Stimulated activated CD8-positive, alpha-beta memory T cell treated with anti-CD3 and anti-CD28 coated beads, Interleukin-12 subunit alpha, Interleukin-12 subunit beta, amount 100 ng/mL, for 24 hours (primary cell): Measurements from ENCODE around the gene ASTN2.

Source experiments
- DNase-seq: peaks from one replicate; pipeline ENCODE4 v3.0.0-alpha.2; 2020; ENCODE audit errors: extremely low read depth

The ASTN2 gene

DNA sequence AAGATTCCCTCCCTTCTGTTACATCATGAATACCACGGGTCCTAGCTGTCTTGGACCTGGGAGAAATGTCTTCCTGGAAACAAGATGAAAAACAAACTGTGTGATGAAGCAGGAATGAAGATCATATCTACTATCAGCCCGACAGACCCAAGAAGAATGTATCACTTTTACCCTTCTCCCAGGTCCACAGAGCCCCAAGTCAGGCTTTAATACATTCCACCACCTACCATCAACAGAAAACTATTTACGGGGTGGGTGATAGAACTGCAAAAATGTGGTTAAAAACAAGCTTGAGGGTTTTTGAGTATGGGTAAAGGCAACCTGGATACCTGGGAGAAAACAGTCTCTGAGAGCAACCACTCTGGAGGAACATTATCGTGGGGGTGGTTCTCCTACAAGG is 400.8 kb downstream of the ASTN2 start:
- DNase-seq, result no peak

DNA sequence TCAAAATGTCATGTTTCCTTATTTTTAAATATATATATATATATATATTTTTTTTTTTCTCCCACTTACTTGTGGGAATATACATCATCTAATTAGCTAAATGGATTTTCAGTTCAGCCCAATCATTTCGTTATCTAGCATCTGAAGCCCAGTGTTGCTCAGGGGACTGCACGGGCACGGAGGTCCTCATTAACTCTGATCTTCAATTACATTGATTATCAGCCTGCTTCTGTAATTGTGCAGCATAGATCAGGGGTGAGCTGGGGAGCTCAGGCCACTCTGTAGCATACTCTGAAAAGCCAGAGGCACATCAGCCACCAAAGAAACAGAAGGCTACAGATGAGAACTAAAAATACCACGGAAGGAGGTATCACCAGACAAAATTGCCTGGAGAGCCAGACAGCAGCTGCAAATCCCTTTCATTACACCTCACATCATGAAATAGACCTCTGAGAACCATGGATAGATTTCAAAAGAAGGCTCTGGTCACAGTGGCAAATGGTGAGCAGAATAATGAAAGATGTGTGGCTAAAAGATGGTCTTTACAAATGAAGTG is 401.3 kb downstream of the ASTN2 start:
- no peak for DNase-seq

- DNase-seq, result no peak
Observed at GRCh38 chr9:117010061-117010460, 404.8 kb downstream of the ASTN2 start.

DNA sequence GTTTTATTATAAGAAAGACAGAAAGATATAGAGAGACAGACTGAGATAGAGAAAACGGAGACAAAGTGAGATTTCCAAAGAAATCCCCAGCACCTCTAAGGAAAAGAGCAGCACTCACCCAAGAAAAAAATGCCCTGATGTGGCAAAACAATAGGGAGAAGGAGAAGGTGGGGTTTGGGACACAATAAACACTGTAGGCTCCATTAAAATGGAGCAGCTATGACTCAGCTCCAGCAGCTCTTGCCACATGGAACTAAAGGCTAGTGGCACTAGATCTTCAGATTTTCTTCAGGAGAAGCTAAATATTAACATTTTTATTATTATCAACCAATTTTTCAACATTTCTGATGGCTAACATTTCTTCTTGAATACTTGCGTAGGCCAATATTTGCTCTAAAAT is 406.0 kb downstream of the ASTN2 start:
- DNase-seq, result no peak

GRCh38 chr9:117008461-117008860 is 406.4 kb downstream of the ASTN2 start:
- DNase-seq, result no peak

GRCh38 chr9:117002686-117003085 is 412.2 kb downstream of the ASTN2 start:
- no peak for DNase-seq

- DNase-seq, result no peak
Observed at GRCh38 chr9:117000834-117001233, 414.0 kb downstream of the ASTN2 start.

DNA sequence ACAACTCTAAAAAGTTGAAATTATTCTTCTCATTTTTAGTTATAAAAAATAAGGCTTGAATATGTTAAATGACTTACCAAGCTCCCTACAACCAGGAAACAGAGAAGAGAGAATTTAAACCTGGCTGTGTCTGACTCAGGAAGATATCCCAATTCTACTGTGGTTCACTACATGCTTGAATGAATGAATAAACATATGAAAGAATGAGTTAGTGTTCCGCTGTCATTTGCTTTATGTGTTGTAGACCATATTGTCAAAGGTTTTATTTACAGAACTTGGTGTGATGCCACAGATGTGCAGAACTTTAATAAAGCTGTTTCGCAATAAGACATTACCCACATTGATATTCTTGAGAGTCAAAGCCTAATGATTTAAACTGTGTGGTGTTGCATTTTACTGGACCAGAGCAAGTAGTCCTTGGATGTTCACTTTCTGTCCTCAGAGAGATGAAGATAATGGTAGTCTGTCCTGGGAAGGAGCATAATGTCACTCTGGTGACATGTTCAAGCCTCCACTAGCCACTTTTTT is 414.6 kb downstream of the ASTN2 start:
- DNase-seq, result no peak

GRCh38 chr9:116998305-116998704 is 416.6 kb downstream of the ASTN2 start:
- no peak for DNase-seq

- DNase-seq, result no peak
Observed at GRCh38 chr9:116992865-116993264, 422.0 kb downstream of the ASTN2 start.

DNA sequence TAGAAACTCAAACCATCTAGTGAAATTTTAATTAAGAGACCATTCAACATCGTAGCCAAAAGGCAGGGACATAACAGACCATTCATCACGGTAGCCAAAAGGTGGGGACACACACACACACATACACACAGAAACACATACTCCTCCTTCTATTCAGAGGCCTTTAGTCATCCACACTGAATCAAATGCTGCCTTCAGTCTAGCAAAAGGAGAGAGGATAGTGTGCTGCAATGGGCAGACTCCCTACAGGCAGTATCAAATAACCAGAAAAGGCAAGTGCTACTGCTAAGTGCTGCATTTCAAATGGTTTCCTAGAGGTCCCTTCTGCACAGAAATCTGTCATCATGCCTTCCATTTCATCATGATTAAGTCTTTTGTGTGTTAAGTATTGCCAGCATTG is 423.8 kb downstream of the ASTN2 start:
- no peak for DNase-seq

DNA sequence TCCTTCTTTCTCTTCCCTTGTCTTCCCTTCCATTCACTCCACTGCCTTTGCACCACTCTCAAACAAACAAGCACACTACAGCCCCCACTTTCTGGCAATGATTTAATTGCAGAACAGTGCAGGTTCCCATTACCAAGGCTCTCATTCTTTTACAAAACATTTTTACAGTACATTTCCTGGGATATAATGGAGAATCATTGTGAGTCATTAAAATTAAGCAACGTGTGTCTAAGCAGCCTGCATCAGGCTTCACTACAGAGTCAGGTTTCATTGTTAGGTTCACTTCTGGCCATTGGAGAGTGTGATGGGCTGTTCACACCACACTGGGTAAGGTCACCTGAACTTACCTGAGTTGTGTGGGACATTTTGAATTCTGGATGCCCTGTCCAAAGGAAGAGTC is 424.3 kb downstream of the ASTN2 start:
- no peak for DNase-seq

- DNase-seq, result no peak
Observed at GRCh38 chr9:116987721-116988485, 427.0 kb downstream of the ASTN2 start.

DNA sequence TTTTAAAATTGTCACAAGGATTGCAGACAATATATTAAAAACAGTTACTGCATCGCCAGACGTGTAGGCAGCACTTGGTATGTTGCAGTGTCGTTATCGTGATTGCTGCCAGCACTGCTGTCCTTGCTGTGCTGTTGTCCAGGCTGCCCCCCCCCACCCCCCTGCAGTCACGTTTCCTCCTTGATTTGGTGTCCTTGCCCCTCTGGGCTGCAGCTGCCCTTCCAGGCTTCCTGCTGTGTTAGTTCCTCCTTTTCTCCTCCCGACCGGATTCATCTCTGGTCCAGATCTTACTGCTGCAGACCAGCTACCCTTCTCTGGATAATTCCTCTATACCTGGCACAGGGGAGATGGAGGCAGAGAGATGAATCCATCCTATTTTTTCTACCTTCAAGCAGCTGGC is 428.8 kb downstream of the ASTN2 start:
- no peak for DNase-seq

GRCh38 chr9:116985596-116985995 is 429.3 kb downstream of the ASTN2 start:
- DNase-seq, result no peak

- DNase-seq, result no peak
Observed at GRCh38 chr9:116984111-116984510, 430.7 kb downstream of the ASTN2 start.

DNA sequence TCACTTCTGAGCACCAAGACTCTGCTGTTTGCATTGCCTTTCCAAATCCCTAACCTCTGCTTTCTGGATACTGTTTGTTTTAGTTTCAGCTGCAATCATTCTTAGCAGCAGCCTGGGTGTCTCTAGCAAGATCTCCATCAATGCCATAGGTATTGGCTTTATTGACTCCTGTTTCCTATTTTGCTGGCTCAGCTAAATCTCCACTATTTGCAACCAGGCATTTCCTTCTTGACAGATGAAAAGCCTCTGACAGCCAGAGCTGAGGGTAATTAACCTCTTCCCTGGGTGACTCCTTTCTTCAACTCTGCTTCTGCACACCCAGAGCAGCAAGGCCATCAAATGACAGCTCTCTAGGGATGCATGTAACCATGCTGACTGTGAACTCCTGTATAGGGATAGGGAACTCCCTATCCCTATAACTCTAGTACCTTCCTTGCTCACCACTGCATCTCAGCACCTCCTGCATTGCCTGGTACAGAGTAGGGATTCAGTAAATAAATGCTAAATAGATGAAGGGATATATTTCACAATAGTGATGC is 434.2 kb downstream of the ASTN2 start:
- no peak for DNase-seq

DNA sequence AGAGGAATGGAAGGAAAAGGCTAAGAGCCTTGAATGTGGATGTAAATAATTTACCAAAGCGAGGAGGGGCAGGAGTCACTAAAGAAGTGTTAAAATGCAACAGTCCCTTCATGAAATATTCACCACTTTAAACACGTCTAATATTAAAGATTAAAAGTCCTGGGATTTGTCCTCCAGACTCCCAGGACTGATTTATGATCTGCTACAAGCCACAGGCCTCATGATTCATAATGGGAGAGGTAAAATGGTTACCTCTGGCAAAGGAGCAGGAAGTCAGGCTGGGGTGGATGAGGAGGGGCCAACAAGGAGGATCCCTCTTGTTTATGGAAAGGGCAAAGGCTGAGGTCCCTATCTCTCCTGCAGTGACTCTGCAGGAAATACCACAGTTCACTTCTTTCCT is 435.4 kb downstream of the ASTN2 start:
- DNase-seq, result no peak

DNA sequence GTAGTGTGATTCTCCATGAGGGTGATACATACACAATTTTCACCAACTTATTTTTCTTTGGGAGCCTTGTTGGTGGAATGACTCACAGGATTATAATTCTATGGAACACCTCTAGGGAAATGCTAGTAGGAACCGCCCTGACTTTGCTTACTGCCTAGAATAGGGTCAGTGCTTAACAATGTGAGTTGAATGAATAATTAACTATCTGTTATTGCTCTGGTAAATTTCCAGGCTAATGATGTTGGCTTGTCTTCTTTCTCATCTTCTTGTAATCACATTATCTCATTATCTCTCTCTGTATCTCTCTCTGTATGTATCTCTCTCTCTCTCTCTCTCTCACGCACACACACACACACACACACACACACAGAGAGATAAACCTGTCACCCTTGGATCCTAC is 436.7 kb downstream of the ASTN2 start:
- DNase-seq, result no peak

DNA sequence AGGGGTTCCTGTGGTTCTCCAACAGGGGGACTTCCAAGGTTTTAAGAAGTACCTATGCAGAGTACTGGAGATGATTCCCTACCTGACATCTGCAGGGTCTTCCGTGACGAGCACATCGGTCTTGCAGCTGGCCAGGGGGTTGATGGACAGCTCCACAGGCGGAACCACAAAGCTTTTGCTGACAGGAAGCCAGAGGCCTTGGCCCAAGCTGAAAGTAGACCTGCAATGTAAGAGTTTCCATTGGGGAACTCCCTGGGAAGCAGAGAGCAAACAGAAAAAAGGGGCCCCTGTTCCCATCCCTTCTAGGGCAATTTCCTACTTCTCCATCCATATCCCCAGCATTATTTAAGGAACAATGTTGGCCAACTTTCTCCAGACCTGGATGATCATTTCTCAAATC is 439.7 kb downstream of the ASTN2 start:
- DNase-seq, result no peak

GRCh38 chr9:116966199-116966598 is 448.7 kb downstream of the ASTN2 start:
- DNase-seq, result no peak

DNA sequence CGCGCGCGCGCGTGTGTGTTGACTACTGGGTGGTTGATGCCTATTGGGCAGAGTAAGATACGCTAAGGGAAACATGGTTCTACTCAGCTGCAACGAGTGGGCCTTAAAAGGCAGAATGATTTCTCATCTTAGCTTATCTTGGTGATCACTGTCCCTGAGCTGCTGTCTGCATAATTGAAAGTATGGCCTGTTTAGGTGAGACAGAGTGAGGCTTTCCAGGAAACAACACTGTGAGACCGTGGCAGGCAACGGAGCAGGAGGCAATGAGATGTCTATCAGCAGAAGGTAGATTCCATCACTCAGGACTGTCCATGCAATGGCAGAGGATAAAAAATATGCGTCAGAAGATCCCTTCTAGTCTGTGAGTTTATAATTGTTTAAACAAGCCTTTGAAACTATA is 450.6 kb downstream of the ASTN2 start:
- DNase-seq, result no peak

DNA sequence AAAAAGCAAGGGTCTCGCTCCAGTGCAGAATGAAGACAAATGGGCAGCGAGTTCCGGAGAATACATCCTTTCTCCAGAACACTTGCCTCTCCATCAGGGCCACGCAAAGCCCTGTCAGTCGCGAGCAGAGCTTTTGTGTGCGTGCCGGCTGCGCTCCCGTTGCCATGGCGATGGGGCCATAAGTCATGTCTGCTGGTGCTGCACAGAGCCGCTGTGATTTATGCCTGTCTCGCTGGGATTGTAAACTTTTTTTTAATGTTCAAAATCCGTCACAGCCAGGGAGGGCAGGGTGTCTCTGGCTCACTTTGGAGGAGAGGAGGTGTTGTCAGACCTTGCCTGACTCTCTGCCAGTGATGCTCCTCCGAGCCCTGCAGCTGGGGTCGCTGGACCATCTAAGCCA is 455.0 kb downstream of the ASTN2 start:
- DNase-seq, result no peak
